ENCODE data around the gene TOB1.

- peak in 1 of 5 experiments; percentile 20 for TF ChIP-seq CTCF (IDR thresholded peaks at IDR 0.05)
- TF ChIP-seq POLR2A (IDR thresholded peaks at IDR 0.05) = peak in 1 of 2 donors; percentile 47
- peak; percentile 82 to 97 for TF ChIP-seq EP300 (IDR thresholded peaks at IDR 0.05)
Observed at GRCh38 chr17:50893183-50893993, 27.2 kb upstream of the TOB1 start.
